Natural killer cell (primary cell): ENCODE results near the gene SLC17A8. TPM values are rescaled to one million over a fixed set of nuclear protein-coding genes. Genes with fewer than 3 reads are reported as not detected.

Experiments
- ATAC-seq, 3 donors: fragments of 150-1000 bp in 2 of 3; fragments of 200-7000 bp in 1 of 3; cut with Tn5 transposase; 1 replicate in 1 of 3; 2 replicates in 2 of 3; pipeline ENCODE4 v1.10.0; 2021; ENCODE audit warnings: mild to moderate bottlenecking in 2 of 3, moderate library complexity in 2 of 3
- DNase-seq, 2 donors: peaks; one replicate each; pipeline versions ENCODE4 v3.0.0 to v3.0.0-alpha.2; 2013 to 2021; ENCODE audit warnings: mixed read lengths in 1 of 2
- H3K27ac ChIP-seq: one replicate; pipeline ENCODE4 v1.5.1; 2013; ENCODE audit warnings: mild to moderate bottlenecking, low read length
- H3K27me3 ChIP-seq: one replicate; pipeline ENCODE4 v1.6.1; 2013; ENCODE audit warnings: low read length; ENCODE audit not compliant: control insufficient read depth, insufficient read depth
- H3K36me3 ChIP-seq: one replicate; pipeline ENCODE4 v1.6.1; 2013; ENCODE audit warnings: low read length; ENCODE audit not compliant: control insufficient read depth, insufficient read depth
- H3K4me1 ChIP-seq: one replicate; pipeline ENCODE4 v1.6.1; 2013; ENCODE audit warnings: low read length; ENCODE audit not compliant: control insufficient read depth, insufficient read depth
- H3K4me3 ChIP-seq: one replicate; pipeline ENCODE4 v1.5.1; 2013; ENCODE audit warnings: low read length
- H3K9me3 ChIP-seq: one replicate; pipeline ENCODE4 v1.6.1; 2013; ENCODE audit warnings: low read length; ENCODE audit not compliant: control insufficient read depth, insufficient read depth
- H3K27ac Mint-ChIP-seq, 2 donors: one replicate each; pipeline ENCODE4 v1.8.0; 2022; ENCODE audit warnings: mild to moderate bottlenecking in 2 of 2, mixed read lengths in 2 of 2, moderate library complexity in 1 of 2
- H3K27me3 Mint-ChIP-seq, 2 donors: one replicate each; pipeline ENCODE4 v1.8.0; 2022; ENCODE audit warnings: low read depth in 2 of 2, mixed read lengths in 2 of 2
- H3K36me3 Mint-ChIP-seq: one replicate; pipeline ENCODE4 v1.8.0; 2022; ENCODE audit warnings: mixed read lengths
- H3K4me1 Mint-ChIP-seq, 2 donors: one replicate each; pipeline ENCODE4 v1.8.0; 2022; ENCODE audit warnings: mixed read lengths in 2 of 2
- H3K4me3 Mint-ChIP-seq: one replicate; pipeline ENCODE4 v1.8.0; 2022; ENCODE audit warnings: mild to moderate bottlenecking, moderate library complexity, mixed read lengths
- H3K9me3 Mint-ChIP-seq, 2 donors: one replicate each; pipeline ENCODE4 v1.8.0; 2022; ENCODE audit warnings: mixed read lengths in 2 of 2
- WGBS: methylation state at CpG from one replicate; pipeline ENCODE4 v1.1.7; 2013; ENCODE audit warnings: missing lambda C conversion rate; ENCODE audit not compliant: insufficient coverage; 5-methylcytosine and 5-hydroxymethylcytosine counted together
- intact Hi-C: fragments of 100-400 bp; cut with micrococcal nuclease; formaldehyde crosslinking; loops from one replicate; pipeline ENCODE4 v1.14.2; 2022
- total RNA-seq, 4 donors: library from RNA; stranded (reverse); fragments of 120-200 nt in 1 of 4; gene quantifications; one replicate each; pipeline versions ENCODE4 v1.2.3 to v1.2.4, GENCODE V29; 2013 to 2022
- TF ChIP-seq, protein P1 (sequence below): fragments of 200-600 bp; IDR thresholded peaks from one replicate; pipeline ENCODE4 v1.8.0; 2022; ENCODE audit warnings: antibody characterized with exemption

Gene SLC17A8
- total RNA-seq, 3 donors from 2014 or later (not counting 1 experiment from before 2014, with no cell fraction given), result not detected

DNA sequence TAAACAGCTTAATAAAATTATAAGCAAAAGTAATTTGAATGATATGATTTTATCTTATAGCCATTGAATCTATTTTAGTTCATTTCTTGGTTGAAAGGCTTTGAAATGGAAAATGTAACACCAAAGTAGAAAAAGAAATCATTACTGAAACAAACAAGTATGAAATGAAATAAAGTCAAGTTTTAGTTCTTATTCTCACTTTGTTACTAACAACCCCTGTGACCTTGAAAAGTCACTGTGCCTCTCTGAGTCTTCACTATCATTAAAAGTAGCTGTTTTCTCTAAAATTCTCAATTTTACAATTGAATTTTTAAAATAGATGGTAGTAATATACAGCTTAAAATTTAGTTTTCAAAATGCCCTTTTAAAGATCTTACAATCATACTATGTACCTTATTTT is 32.4 kb upstream of the SLC17A8 start:
- DNase-seq (no peak), ATAC-seq (no peak)
- Histone ChIP-seq H3K36me3 (peaks cover 37% of the 10 kb centered on the region), H3K9me3 (no peaks in the 10 kb centered on the region), H3K27me3 (no peaks in the 10 kb centered on the region), H3K27ac (no peak overlapping the region), H3K4me1 (no peaks in the 10 kb centered on the region), H3K4me3 (no peak overlapping the region)
- peaks cover 12% of the 10 kb centered on the region for H3K36me3 Mint-ChIP-seq
- no peaks in the 10 kb centered on the region for H3K27me3 Mint-ChIP-seq
- intact Hi-C loops, result no loop called here
- TF ChIP-seq, protein P1, sequence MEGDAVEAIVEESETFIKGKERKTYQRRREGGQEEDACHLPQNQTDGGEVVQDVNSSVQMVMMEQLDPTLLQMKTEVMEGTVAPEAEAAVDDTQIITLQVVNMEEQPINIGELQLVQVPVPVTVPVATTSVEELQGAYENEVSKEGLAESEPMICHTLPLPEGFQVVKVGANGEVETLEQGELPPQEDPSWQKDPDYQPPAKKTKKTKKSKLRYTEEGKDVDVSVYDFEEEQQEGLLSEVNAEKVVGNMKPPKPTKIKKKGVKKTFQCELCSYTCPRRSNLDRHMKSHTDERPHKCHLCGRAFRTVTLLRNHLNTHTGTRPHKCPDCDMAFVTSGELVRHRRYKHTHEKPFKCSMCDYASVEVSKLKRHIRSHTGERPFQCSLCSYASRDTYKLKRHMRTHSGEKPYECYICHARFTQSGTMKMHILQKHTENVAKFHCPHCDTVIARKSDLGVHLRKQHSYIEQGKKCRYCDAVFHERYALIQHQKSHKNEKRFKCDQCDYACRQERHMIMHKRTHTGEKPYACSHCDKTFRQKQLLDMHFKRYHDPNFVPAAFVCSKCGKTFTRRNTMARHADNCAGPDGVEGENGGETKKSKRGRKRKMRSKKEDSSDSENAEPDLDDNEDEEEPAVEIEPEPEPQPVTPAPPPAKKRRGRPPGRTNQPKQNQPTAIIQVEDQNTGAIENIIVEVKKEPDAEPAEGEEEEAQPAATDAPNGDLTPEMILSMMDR, result no peak
- no peaks in the 10 kb centered on the region for H3K9me3 Mint-ChIP-seq
- H3K4me1 Mint-ChIP-seq, result no peaks in the 10 kb centered on the region
- H3K27ac Mint-ChIP-seq, result no peak overlapping the region
- no peak overlapping the region for H3K4me3 Mint-ChIP-seq

DNA sequence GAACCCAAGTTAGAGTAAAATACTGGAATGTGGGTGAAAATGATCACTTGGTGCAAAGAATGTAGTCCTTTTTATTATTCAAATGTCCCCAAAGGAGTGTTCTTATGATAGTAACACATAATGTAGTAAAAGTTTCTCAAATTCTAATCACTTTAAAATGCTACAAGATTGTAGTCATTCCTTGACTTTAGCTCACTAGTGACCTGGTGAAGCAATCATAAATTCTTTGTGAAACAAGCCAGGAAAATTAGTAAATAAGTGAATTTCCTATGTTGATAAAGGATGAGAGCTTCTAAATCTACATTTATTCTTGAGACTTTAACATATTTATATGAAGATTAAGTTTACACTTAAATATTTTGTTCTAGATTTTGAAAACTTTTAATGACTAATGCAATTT is 30.7 kb upstream of the SLC17A8 start:
- TF ChIP-seq, protein P1, result no peak
- H3K36me3 ChIP-seq, result peaks cover 39% of the 10 kb centered on the region
- Mint-ChIP-seq H3K9me3 (no peaks in the 10 kb centered on the region), H3K27me3 (no peaks in the 10 kb centered on the region), H3K4me3 (no peak overlapping the region), H3K4me1 (no peaks in the 10 kb centered on the region), H3K36me3 (peaks cover 22% of the 10 kb centered on the region), H3K27ac (no peak overlapping the region)
- ATAC-seq, result no peak
- H3K4me1 ChIP-seq, result no peaks in the 10 kb centered on the region
- no peak overlapping the region for H3K4me3 ChIP-seq
- no peaks in the 10 kb centered on the region for H3K9me3 ChIP-seq
- intact Hi-C loops, result no loop called here
- H3K27ac ChIP-seq, result no peak overlapping the region
- DNase-seq, result no peak
- no peaks in the 10 kb centered on the region for H3K27me3 ChIP-seq

DNA sequence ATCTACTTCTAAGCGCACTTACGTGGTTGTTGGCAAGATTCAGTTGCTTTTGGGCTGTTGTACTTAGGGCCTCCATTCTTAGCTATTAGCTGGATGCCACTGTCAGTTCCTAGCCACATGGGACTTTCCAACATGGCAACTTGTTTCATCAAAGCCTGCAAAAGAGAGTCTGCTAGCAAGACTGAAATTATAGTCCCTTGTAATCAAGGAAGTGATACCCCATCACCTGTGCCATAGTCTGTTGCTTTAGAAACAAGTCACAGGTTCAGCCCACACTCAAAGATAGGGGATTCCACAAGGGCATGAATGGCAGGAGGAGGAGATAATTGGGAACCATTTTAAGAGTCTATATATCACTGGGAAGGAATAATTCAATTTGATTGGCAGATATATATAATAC is 27.1 kb upstream of the SLC17A8 start:
- Histone ChIP-seq H3K4me1 (no peaks in the 10 kb centered on the region), H3K36me3 (peaks cover 55% of the 10 kb centered on the region), H3K9me3 (no peaks in the 10 kb centered on the region), H3K4me3 (no peak overlapping the region), H3K27ac (no peak overlapping the region), H3K27me3 (no peaks in the 10 kb centered on the region)
- H3K4me1 Mint-ChIP-seq, result no peaks in the 10 kb centered on the region
- ATAC-seq (no peak), DNase-seq (no peak)
- WGBS, result 93% methylated on average over 2 of the region's 2 CpGs
- peaks cover 28% of the 10 kb centered on the region for H3K36me3 Mint-ChIP-seq
- TF ChIP-seq, protein P1, result no peak
- H3K9me3 Mint-ChIP-seq, result no peaks in the 10 kb centered on the region
- intact Hi-C loops, result no loop called here
- no peak overlapping the region for H3K4me3 Mint-ChIP-seq
- H3K27ac Mint-ChIP-seq, result no peak overlapping the region
- no peaks in the 10 kb centered on the region for H3K27me3 Mint-ChIP-seq

DNA sequence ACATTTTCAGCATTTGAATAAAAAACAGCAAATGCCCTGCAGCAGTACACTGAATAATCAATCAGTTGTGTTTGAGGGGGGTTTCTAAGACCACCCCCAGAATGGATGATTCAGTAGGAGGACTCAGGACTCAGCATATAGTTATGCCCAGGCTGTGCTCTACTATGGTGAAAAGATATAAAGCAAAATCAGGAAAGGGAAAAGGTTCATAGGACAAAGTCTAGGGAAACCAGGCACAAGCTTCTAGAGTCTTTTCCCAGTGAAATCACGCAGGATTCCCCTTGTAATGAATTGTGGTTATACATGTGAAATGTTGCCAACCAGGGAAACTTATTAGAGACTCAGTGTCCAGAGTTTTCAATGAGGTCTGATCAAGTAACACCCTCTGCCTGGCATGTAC is 25.0 kb upstream of the SLC17A8 start:
- H3K4me3 ChIP-seq, result no peak overlapping the region
- TF ChIP-seq, protein P1, result no peak
- 100% methylated on average over 1 of the region's 1 CpG for WGBS
- no peaks in the 10 kb centered on the region for H3K4me1 ChIP-seq
- H3K9me3 Mint-ChIP-seq, result no peaks in the 10 kb centered on the region
- peaks cover 39% of the 10 kb centered on the region for H3K36me3 Mint-ChIP-seq
- intact Hi-C loops, result no loop called here
- H3K27ac Mint-ChIP-seq, result no peak overlapping the region
- no peak for ATAC-seq
- no peaks in the 10 kb centered on the region for H3K9me3 ChIP-seq
- no peaks in the 10 kb centered on the region for H3K4me1 Mint-ChIP-seq
- no peaks in the 10 kb centered on the region for H3K27me3 ChIP-seq
- H3K36me3 ChIP-seq, result peaks cover 68% of the 10 kb centered on the region
- H3K4me3 Mint-ChIP-seq, result no peak overlapping the region
- no peaks in the 10 kb centered on the region for H3K27me3 Mint-ChIP-seq
- H3K27ac ChIP-seq, result no peak overlapping the region
- DNase-seq, result no peak
